HG03558 (cell line): ENCODE data around the gene PRKAG2.
"Not testable (repeated sequence)": the region's sequence is repeated elsewhere in the genome, so short reads cannot be mapped to it uniquely, and the experiment has no call there.

ENCODE experiments used
- ATAC-seq: cut with Tn5 transposase; IDR thresholded peaks from one replicate; pipeline ENCODE4 v1.9.1; 2021; ENCODE audit warnings: moderate number of reproducible peaks; ENCODE audit not compliant: unreplicated experiment; ENCODE audit errors: extremely low read depth

The PRKAG2 gene

DNA sequence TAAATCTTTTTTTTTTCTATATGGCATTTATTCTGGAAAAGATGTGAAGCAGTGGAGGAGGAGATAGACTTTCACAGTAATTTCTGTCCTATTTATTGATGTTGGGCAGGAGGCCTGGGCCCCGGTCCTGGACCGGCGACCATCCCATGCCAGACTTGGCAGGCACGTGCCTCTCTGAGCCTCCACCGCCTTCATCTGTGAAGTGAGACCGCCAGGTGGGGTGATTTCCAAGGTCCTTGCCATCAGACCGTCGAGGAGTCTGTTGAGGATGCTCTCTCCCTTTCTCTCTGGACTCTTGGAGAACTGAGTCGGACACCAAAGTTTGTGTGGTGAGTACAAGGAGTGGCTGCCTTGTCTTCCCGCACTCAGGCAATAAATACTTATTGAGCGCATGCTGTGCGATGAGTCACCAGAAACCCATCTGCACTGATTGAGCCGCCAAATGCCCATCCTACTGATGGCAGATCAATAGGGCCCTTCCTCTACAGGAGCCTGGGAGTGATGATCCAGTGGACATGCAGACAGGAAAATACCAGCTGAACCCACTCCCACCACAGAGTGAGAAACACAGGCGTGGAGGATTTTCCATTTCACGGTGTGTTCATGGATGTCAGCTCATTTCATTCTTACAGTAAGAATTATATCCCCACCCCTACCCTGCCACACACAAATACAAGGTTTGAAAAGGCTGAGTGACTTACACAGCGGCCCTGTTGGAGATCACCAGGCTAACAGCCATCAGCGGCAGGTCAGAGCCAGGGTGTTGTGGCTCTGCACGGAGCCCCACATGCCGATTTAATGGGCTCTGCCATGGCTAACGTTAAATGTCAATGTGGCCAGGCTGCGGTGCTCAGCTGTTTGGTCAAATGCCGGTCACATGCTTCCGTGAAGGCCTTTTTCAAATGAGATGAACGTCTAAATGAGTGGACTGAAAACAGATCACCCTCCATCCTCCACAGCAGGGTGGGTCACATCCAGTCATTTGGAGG, 11.5 kb upstream of the PRKAG2 start:
- ATAC-seq: no peak

- ATAC-seq: no peak
Measured at GRCh38 chr7:151886783-151887182, 9.9 kb upstream of the PRKAG2 start.

DNA sequence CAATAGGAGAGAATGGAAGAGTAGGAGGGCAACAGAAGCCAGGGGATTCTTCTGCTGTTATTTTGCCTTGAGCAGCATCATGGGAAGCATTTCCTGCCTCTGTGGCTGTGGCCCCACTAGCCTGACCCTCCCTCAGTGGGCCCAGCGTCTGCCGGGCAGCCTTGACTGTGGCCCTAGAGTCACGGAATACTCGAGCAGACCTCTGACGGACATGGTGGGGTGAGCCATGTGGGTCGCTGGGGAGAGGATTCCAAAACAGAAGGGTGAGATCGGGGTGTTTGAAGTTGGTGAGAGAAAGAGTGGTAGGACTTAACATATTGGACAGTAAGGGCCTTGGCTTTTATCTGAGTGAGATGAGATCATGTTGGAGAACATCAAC, 8.3 kb upstream of the PRKAG2 start:
- ATAC-seq: no peak

GRCh38 chr7:151884312-151885201, 7.6 kb upstream of the PRKAG2 start:
- ATAC-seq: no peak

DNA sequence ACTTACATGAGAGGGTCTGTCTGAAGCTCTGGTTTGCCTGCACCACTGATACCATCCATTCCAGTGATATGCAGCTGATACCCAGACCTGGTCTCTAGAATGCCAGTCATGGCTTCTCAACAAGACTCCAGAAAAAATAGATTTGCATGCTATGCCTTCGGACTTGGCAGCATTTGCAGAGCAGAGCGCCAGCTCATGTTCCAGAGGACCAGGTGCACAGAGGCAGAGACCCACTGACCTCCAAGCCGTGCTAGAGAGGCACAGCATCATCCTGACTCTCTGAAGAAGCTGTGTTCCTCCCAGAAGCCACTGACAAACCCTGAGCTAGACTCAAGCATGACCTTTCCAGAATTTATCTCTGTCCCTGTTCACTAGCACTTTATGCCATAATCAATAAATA, 6.9 kb upstream of the PRKAG2 start:
- ATAC-seq: no peak

DNA sequence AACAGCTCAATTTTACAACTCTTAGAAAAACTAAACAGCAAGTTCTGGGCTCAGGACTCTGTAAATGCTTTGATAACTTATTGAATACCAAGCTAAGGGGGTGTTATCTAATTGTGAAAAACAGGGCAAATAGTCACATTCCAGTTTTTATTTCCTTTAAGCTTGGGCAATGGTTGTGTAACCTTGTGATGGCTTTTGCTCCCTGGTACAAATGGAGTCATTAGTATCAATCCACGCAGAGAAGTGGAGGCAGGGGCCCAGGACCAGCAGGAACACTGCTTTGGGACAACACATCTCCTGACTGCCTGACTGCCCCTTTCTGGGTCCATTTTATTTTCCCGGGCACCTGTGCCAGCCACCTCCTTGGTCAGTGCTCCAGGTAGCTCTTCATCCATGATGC, 5.8 kb upstream of the PRKAG2 start:
- ATAC-seq: no peak

DNA sequence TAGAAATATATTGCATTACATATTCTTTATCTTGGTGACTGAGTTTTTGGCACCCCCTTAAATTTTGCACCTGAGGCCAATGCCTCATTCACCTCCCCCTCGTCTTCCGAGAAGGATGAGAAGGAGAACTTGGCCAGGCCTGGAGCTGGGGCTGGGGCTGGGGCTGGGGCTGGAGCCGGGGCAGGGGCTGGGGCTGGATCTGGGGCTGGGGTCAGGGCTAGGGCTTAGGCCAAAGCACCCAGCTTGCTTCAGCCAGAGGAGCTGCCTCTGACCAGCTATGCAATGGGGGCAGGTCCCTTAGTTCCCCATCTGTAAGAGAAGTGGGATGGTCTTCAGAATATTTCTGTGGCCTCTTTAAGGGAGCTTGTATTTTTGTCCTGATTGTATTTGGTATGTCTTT, 3.8 kb upstream of the PRKAG2 start:
- ATAC-seq: no peak

DNA sequence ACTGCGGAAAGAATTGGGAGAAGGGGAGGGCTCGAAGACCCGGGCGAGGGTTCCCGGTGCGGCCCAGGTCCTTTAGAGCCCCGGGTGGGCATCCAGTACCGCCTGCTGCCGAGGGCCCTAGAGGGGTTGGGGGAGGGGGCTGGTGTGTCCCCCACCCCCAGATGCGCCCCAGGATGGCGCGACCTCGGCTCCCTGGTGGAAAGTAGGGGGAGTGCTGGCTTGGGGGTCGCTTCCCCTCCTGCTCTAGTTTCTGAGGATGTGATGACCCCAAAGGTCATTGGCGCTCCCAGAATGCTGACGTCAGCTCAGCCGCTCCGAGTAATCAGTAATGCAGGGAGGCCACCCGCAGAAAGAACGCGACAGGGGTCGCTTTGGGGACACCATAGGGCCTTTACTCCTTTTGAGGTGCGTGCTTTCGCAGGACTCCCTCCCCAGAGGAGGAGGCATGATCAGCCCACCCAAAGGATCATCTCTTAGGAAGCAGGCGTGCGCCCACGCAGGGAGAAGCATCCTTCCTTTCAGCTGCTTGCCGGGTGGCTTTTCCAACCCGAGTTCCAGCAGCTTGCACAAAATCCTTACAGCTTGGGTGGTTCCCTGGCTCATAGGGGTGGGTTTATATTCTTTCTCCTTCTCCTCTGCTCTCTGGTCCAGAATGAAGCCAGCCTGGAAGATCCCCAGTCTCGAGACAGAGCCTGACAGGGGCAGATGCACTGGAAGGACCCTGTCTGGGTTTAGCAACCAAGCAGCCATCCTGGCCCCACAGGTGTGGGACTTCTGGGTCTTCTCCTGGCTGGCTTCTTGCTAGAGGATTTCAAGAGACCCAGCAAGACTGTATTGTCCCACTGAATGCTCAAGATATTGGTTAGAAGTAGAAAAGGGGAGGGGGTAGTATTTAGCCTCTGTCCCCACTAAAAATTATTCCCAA, 1.3 kb upstream of the PRKAG2 start:
- no peak for ATAC-seq

- ATAC-seq: no peak
Measured at GRCh38 chr7:151875942-151876898, 695 bp downstream of the PRKAG2 start.

DNA sequence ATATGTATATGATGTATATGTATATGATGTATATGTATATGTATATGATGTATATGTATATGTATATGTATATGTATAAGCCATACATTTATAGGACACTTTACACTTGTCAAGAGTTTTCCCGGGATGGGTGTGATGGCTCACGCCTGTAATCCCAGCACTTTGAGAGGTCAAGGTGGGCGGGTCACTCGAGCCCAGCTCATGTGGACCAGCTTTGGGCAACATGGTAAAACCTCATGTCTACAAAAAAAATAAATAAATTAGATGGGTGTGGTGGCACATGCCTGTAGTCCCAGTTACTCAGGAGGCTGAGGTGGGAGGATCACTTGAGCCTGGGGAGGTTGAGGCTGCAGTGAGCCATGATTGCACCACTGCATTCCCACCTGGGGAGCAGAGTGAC, 2.4 kb downstream of the PRKAG2 start:
- ATAC-seq: not testable (repeated sequence)

- ATAC-seq: no peak
Measured at GRCh38 chr7:151873402-151873965, 3.4 kb downstream of the PRKAG2 start.

DNA sequence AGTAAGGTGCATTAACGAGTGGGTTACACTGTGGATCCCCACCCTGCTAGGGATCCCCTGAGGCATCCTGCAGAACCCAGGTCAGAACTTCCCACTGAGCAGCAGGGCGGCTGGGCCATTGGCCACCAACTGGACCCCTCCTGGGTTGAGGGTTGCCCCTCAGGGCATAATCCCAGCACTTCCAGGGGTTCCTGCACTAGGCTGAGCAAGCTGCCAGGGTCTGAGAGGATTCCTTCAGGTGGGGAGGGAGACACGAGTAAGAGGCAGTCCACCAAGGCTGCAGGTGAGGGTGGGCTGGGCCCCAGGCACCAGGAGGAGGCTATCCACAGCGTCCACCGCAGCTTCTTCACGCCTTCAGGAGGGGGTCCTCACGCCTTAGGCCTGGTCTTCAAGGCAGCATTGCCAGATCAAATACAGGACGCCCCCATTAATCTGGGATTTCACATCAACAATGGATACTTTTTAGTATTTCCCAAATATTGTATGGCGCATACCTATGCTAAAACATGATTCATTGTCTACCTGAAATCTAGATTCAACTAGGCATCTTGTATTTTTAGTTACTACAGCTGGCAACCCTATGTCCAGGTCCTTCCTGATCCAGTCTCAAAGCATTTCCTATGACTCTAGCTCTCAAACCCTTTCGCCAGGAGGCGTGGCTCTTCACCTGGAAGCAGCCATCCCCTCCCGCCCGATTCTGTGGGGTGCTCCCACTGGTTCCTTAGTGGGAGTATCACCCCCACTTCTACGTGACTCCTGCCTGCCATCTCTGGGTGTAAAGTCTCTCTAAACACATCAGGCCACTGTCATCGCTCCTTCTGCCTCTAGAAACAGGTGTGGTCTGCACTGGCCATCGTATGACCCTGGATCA, 4.1 kb downstream of the PRKAG2 start:
- ATAC-seq: no peak

GRCh38 chr7:151871904-151872303, 5.0 kb downstream of the PRKAG2 start:
- no peak for ATAC-seq

DNA sequence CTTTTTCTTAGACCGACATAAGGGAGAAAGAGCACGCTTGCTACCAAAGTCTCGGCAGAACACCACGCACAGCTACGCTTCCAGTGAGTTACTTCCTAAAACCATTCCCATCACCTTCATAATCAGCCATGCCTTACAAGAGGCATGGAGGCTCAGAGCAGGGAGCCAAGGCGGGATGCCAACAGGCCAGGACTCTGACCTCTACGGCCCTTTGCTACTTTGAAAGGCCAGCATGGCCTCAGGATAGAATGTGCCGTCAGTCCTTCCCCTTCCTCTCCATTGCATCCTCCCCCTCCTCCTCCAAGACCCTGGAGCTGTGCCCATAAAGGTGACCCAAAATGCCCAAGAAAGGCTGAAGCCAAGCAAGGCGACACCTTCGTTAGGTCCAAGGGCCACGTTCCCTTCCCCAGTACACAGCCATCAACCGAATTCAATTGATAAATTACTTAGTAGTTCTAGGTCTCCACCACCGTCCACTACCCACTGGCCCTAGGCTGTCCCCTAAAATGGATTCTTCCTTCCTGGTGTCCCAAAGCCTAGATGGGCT, 5.7 kb downstream of the PRKAG2 start:
- no peak for ATAC-seq

DNA sequence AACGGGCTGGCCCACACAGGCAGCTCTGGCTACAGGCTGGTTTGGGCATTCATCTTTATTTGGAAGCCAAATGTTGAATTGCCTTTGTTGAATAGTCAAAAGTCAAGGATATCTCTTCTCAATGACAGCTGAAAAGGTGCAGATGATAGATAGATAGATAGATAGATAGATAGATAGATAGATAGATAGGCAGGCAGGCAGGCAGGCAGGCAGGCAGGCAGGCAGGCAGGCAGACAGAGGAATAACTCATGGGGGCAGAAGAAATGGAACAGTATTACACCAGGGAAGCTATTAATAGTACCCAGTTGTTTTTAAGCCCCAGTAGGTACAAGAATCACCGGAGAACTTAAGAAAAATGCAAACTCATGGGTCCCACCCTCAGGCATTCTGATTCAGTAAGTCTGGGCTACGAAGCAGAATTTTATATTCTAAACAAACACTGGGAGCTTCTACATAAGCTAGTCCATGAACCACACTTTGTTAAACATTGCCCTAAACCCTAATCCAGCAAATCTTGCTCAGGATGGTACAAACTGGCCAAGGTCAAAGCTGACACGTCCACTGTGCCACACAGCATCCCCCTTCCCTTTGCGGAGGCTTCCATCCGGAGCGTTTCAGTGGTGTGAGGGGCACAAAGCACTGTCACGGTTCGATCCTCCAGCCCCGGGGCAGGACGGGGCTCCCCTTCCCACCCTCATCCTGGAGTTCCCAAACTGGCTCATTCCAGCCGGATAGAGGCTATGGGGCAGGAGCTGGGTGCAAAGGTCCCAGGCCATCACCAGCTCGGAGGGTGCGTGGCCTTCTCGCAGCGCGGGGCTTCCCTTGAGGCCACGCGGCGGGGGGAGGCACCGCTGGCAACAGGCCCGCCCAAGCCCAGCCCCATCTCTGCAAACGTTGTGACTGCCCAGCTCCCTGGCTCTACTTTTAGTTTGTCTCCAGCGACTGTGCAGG, 6.7 kb downstream of the PRKAG2 start:
- no peak for ATAC-seq

DNA sequence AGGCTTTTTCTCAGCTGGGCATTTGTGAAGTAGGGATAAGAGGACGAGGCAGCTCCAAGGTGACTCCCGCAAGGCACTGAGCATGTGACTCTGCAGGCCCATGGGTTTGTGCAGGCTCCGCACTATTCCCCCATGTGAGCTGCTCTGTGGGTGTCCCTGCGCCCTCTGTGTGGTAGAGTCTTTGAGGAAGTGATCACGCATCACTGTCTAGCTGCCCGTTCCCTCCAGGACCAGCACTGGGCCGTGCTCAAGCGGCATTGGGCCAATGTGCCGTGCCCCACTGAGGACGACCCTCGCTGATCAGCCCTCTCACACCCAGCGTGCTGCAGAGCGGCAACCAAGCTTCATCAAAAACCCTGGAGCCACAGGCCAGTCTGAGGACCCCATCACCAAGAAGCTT, 7.5 kb downstream of the PRKAG2 start:
- no peak for ATAC-seq

GRCh38 chr7:151869109-151869428, 7.8 kb downstream of the PRKAG2 start:
- no peak for ATAC-seq
